GM10847 (cell line): Measurements from ENCODE around the gene C19orf25.

Experiments used
- POLR2A ChIP-seq: IDR thresholded peaks from 2 replicates; pipeline ENCODE4 v1.6.1; 2011; ENCODE audit not compliant: insufficient read length; ENCODE audit errors: extremely low read depth

C19orf25 gene

DNA sequence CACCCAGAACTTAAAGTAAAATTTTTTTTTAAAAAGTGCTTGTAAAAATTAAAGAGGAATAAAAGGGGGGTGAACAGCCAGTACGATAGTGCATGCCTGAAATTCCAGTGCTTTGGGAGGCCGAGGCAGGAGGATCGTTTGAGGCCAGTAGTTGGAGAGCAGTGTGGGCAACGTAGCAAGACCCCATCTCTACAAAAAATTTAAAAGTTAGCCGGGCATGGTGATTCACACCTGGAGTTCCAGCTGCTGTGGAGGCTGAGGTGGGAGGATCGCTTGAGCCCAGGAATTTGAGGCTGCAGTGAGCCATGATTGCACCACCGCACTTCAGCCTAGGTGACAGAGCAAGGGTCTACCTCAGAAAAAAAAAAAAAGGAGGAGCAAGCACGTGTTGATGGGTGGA, 26.0 kb upstream of the C19orf25 start:
- TF ChIP-seq POLR2A = no peak

GRCh38 chr19:1503925-1504773, 25.1 kb upstream of the C19orf25 start:
- no peak for TF ChIP-seq POLR2A

DNA sequence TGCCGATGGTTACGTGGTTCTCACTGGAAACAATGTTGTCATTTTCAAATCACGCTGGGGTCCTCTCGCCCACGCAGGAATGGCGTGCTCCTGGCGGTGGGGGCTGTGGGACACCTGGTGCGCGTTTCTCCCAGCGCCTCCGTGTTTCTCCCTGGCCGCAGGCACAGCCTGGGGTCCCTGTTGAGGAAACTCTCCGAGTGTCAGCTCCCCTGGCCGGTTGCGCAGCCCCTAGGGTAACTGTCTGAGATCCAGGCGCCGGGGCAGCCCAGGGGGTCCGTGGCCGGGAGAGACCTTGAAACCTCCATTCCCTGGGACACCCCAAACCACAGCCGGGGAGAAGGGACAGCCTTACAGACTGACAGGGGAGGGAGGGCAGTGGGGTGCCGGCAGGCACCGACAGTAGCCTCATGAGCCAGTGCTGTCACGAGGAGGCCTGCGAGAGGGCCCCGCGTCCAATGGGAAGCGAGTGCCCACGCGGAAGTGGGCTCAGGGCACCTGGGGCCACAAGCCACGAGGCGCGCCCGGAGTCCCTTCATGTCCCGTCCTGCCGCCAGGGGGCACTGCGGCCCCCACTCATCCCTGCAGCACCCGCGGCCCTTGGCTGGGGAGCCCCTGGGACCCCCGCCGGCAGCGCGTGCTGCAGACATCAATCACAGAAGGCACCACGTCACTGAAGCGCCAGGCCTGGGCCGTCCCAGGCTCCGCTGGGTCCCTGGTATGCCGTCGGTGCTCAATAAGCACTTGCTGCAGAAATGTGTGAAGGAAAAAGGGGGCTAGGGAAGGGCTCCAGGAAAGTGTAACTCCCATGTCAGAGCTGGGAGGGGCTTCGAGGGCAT, 24.3 kb upstream of the C19orf25 start:
- no peak for TF ChIP-seq POLR2A

DNA sequence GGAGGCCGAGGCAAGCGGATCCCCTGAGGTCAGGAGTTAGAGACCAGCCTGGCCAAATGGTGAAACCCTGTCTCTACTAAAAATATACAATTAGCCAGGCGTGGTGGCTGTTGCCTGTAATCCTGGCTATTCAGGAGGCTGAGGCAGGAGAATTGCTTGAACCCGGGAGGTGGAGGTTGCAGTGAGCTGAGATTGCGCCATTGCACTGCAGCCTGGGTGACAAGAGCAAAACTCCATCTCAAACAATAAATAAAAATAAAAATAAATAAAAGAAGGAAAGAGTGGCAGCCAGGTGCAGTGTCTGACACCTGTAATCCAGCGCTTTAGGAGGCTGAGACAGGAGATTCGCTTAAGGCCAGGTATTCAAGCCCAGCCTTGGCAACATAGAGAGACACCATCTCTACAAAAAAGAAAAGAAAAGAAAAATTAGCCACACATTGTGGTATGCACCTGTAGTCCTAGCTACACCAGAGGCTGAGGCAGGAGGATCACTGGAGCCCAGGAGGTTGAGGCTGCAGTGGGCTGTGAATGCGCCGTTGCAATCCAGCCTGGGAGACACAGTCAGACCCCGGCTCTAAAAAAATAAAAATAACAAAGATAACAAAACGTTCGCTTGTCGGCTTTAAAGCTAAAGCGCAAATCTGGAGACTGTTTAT, 23.5 kb upstream of the C19orf25 start:
- TF ChIP-seq POLR2A = no peak

DNA sequence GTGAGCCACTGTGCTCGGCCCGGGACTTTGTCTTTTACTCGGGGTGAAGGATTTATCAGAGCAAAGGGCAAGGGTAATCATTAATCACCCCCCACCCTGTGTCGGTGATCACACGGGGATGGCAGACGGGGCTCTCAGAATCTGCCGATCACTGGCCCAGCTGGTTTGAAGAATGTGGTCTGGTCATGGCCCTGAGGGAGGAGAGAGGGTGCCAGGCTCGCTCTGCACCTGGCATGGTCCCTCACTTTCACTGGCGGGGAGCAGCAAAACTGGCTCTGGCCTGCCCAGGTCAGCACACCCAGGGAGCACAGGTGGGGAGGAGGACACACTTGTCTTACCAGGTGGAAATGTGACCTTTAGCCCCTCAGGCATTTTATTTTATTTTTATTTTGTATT, 22.2 kb upstream of the C19orf25 start:
- TF ChIP-seq POLR2A = no peak

DNA sequence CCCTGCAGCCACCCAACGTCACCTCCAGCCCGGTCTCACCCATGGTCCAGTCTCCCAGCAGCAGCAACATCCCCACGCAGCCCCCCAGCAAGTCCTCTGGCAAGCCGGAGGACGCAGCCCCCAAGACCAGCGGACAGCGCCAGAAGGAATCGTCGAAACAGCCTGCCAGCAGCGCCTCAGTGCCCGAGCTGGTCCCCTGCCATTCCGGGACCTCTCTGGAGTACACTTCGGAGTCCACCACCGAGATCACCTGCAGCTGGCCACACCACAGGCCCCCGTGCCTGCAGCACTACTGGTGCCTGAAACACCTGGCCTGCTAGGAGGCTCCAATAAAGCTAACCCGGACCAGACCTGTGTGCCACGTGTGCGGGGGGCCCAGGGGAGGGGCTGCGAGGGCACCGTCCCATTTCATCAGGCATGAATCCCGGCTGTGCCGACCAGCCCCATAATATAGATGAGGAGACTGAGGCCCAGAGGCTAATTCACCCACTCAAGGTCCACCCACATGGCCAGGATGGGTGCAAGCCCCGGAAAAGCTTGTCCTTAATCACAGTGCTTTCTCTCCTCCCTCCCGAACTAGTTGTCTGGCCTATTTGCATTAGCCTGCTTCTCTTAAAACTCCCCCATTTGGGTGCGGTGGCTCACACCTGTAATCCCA, 18.7 kb upstream of the C19orf25 start:
- no peak for TF ChIP-seq POLR2A

DNA sequence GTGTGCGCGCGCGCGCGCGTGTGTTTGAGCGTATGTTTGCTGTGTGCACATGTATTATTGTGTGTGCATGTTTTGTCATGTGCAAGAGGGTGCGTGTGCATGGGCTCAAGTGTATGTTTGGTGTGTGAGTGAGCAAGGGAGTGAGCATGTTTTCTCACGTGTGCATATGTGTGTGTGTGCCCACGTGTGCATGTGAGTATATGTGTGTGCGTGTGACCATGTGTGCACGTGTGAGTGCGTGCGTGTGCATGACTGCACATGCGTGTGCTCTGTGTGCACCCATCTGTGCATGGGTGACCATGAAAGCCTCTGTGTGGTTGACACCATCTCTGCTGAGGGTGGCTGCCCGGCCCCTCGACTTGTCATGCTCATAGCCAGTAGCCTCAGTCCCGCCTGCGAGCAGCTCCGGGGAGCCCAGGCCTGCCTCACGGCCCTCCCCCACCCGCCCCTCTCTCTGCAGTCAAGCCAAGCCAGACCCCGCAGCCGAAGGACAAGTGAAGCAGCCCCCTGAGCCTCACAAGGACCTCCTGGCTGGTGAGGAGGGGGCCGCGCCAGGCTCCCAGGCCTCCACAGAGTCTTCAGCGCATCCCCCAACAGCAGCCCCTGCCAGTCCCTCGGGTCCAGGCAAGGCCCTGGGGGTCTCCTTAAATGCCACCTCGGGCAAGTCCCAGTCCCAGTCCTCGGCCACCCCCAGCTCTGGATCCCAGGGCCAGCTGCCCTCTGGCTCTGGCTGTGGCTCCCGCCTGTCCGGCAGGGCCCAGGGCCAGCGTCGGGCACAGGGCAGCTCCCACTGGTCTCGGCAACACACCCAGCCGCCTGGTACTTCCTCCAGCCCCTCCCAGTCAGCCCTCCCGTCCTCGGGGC, 17.9 kb upstream of the C19orf25 start:
- no peak for TF ChIP-seq POLR2A

GRCh38 chr19:1495799-1496713, 17.0 kb upstream of the C19orf25 start:
- TF ChIP-seq POLR2A = no peak

DNA sequence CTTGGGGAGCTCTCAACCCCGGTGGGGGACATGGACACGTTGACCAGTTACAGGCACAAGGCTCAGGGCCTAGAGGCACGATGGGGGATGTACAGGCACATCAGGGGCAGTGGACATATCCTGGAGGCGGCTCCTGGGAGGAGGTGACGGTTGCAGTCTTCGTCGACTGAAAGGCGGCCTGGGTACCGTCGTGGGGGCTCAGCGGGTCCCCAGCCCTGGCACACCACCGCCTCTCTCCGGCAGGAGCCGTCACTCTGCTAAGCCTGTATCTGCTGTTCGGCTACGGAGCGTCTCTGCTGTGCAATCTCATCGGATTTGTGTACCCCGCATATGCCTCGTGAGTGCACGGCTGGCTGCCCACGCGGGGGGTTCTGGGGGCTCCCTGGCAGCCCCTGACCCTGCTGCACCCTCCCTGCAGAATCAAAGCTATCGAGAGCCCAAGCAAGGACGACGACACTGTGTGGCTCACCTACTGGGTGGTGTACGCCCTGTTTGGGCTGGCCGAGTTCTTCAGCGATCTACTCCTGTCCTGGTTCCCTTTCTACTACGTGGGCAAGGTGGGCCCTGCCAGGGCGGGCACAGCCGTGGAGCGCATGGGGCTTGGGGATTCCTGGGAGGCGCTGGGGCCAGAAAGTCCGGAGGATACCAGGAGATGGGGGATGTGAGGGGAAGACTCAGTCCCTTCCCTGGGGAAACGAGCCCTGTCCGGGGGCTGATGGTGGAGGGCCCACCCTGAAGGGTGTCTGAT, 16.2 kb upstream of the C19orf25 start:
- no peak for TF ChIP-seq POLR2A

GRCh38 chr19:1494115-1494815, 15.2 kb upstream of the C19orf25 start:
- TF ChIP-seq POLR2A = no peak

DNA sequence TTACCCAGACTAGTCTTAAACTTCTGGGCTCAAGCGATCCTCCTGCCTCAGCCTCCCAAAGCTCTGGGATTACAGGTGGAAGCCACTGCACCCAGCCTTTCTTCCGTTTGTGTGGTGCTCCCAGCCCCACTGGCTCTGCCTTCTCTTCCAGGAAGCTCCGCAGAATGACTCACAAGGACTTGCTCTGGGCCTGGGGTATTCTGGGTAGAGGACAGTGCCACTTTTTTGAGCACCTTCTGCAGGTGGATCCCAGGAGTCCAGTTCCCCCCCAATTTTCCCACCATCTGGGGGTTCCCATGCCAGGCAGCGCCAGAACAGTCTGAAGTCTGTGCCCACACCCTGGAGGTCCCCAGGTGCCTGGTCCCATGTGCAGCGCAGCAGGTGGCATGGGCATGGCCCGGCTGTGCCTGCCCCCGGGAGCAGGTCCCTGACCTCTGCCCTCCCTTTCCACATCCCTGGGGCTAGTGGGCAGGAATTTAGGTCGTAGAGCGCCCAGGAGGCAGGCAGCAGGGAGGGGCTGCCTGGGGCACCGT, 13.5 kb upstream of the C19orf25 start:
- no peak for TF ChIP-seq POLR2A

DNA sequence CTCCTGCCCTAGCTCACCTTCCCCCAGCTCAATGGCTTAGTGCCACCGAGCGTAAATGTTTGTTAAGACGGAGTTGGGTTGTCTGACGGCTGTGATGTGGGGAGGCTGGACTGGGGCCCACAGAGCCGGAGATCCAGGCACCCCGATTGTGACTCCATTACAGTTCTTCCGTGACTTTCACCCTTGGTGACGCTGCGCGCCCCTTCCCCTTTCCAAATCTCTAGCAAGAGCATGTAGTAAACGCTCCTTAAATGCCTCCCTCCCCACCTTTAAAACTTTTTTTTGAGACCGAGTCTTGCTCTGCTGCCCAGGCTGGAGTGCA, 12.8 kb upstream of the C19orf25 start:
- no peak for TF ChIP-seq POLR2A
